GM18502 (cell line): ENCODE measurements around the gene STMN3.
"Not testable (repeated sequence)": the region's sequence is repeated elsewhere in the genome, so short reads cannot be mapped to it uniquely, and the experiment has no call there.

Source experiments
- ATAC-seq: cut with Tn5 transposase; IDR thresholded peaks from one replicate; pipeline ENCODE4 v1.9.1; 2021; ENCODE audit warnings: mild to moderate bottlenecking; ENCODE audit not compliant: unreplicated experiment, poor library complexity

The STMN3 gene

DNA sequence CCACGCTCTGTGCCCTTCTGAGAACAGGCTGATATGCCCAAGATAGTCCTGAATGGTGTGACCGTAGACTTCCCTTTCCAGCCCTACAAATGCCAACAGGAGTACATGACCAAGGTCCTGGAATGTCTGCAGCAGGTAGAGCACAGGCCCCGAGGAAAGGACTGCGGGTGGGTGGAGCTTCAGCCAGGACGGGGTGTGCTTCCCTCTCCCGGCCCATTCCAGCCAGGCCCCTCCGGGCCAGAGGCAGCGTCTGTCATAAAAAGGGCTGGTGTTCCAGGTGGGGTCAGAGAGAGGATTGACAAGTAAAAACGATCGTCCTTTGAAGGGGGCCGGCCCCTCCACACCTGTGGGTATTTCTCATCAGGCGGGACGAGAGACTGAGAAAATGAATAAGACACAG is 6.1 kb upstream of the STMN3 start:
- no peak for ATAC-seq

DNA sequence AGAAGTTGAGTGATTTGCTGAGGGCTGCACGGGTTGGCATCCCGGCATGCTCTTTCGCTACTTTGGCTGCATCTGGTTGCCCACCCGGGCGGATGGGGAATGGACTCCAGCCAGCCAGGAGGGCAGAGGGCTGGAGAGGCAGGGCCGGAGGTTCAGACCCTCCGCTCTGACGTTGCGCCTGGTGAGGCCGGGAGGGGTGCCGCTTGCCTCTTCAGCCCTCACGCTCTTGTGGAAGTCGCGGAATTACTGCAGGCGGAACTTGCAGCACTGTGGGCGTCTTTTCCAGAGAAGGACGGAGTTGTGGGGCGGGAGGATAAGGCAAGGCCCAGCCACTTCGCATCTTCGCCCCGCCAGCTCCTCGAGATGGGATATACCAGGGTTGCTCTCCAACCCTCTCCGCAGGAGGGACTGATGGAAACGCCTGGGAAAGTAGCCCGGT is 5.5 kb upstream of the STMN3 start:
- peak; percentile 23 for ATAC-seq

DNA sequence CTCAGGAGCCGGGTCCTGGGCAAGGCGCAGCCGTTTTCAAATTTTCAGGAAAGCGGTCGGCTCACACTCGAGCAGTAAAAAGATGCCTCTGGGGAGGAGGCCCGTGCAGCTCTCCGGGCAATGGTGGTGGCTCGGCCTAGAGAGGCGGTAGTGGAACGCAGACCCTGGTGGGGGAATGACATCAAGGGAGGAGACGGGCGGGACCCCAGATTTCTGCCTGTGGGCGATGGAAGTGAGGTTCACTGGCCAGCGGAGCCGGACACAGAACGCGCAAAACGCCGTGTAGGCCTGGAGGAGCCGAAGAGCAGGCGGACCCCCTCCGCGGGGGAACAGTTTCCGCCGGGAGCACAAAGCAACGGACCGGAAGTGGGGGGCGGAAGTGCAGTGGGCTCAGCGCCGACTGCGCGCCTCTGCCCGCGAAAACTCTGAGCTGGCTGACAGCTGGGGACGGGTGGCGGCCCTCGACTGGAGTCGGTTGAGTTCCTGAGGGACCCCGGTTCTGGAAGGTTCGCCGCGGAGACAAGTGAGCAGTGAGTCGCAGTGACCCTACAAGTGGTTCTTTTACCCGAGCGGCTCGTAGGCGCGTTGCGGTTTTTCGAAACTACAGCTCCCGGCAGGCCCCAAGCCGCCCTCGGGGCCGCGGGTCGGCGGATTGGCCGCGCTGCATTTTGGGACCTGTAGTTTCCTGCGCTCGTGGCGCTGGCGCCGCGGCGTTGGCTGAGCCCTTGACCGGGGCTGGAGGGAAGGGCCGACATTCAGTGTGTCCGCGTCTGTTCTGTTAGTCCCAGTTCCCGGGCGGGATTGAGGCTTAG is 4.9 kb upstream of the STMN3 start, which contains the start of gene RTEL1:
Gene RTEL1, plus strand, starts transcription at position 376 of the 812 bp plus-strand sequence. CDS start 1,091 bp downstream, outside the sequence.
- peak; percentile 85 for ATAC-seq

DNA sequence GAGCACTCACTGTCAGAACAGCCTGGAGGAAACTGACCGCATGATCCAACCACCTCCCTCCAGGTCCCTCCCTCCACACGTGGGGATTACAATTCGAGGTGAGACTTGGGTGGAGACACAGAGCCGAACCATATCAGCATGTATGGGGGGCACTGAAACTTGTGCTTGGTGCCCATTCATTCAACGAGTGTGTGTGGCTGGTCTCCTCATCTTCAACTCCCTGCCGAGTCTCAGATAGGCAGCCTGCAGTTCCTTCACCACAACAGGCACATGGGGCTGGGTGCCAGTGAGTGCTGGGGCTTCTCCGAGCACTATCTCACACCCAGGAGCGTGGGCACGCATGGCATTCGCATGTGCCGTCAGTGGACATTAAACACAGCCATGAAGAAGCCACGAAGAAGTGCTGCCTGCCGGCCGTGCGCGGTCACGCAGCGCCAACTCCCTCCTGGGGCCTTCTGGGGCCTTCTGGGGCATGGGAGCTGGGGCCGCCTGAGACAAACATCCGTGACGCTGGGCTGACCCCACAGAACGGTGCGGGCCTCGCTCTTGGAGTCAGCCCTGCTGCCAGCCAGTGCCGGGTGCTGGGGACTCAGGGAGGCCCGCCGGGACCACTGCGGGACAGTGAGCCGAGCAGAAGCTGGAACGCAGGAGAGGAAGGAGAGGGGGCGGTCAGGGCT is 4.2 kb upstream of the STMN3 start:
- ATAC-seq: no peak

DNA sequence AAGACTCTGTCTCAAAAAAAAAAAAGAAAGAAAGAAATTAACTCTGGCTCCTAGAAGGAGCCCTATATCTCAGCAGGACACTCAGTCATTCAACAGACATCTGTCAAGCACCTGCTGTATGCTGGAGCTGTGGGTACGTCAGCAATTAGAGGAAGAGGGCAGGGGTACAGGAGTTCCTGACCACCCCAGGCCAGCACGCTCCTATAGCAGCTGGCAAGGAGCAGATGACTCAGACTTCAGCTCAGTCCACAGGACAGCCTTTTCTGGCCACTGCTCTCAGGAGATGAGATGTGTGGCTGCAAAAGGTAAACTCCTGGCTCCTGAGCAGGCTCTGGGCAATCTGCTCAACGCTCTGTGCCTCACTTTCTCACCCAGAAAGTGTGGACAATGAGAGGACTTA is 3.2 kb upstream of the STMN3 start:
- ATAC-seq: no peak

DNA sequence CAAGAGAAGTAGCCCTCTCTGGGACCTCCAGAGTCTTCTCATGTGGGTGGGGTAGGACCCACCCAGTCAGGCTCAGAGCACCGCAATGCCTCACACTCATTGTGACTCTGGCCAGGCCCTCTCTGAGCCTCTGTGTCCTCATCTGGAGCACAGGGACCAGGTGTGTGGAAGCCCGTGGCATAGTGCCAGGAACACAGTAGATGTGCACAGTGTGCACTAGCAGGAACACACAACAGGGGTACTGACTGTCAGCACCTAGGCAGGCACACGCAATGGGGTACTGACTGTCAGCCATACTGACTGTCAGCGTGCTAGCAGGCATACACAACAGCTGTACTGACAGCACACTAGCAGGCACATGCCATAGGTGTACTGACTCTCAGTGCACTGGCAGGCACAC is 2.0 kb upstream of the STMN3 start:
- no peak for ATAC-seq

DNA sequence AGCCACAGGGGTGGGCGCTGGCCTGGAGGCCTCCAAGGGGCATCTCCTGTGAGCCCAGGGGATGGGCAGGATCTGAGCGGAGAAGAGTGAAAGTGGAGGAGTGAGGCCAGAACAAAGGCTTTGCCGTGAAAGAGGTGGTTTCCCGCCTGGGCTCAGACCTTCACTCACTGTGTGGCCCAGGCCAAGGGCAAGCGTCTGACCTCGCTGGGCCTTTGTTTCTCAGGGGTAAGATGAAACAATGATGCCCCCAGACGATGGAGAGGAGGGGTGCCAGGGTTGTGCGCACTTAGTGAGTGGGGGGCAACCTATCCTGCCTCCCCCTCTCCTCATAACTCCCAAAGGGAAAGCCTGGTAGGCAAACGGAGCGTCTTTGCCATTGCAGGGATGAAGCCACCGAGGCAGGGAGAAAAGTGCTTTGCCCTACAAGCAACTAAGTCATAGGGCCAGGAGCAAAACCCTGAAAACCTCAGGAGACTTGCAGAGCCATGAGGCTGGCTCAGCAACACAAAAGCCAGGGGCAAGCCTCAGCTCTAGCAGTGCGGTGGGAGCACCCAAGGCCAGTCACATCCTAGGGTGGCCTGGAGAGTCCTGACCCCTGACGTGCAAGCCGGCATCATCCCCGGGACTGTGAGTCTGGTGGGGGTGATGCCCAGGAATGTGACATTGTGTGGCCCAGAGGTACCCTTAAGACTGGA is 897 bp upstream of the STMN3 start:
- ATAC-seq: no peak

DNA sequence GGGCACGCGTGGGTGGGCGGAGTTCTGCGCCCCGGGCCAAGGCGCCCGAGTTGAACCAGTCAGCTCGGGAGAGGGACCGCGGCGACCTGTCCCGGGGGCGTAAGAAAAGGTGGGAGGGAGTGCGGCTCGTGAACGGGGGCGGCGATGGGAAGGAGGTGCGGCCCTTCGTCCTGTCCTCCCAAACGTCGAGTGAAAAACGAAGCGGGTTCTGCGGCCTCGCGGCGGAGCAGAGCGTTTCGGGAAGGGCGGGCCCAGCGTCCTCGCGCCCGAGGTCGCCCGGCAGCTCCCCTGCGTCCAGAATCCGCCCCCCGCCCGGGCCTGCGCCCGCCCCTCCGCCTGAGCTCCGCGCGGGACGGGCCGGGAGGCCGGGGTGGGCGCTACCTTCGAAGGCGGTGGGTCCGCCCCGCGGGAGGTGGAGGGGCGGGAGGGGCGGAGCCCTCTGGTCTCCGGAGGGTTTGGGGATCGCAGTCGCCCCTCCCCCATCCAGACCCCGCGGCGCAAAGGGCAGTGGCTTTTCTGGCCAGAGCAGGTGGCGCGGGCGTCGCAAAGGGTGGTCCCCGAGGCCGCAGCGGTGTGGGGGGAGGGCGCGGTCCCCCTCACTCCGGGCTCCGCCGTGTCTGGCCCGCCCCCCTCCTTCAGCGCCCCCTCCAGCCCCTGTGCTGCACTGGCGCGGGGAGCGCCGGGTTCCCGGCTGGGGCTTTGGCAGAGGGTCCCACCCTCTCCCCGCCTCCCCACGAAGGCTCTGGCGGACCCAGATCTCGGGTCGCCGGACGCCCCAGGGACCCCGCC is 838 bp downstream of the STMN3 start:
- ATAC-seq: no peak

DNA sequence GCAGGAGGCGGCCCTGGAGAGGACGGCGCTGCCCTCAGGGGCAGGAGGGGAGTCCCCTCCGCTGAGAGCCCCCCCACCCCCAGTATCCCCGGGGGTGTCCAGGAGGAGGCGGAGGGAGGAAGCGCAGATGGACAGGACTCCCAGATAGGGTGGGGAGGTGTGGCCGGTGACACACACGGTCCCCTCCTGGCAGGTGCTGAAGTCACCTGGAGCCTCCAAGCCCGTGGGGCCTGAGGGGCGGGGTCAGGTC is 1.4 kb downstream of the STMN3 start:
- ATAC-seq: no peak

DNA sequence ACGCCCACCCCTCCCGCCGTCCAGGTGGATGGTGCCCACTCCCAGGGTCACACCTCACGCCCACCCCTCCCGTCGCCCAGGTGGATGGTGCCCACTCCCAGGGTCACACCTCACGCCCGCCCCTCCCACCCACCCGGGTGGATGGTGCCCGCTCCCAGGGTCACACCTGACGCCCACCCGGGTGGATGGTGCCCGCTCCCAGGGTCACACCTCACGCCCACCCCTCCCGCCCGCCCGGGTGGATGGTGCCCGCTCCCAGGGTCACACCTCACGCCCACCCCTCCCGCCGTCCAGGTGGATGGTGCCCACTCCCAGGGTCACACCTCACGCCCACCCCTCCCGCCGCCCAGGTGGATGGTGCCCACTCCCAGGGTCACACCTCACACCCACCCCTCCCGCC is 2.7 kb downstream of the STMN3 start:
- ATAC-seq: not testable (repeated sequence)

DNA sequence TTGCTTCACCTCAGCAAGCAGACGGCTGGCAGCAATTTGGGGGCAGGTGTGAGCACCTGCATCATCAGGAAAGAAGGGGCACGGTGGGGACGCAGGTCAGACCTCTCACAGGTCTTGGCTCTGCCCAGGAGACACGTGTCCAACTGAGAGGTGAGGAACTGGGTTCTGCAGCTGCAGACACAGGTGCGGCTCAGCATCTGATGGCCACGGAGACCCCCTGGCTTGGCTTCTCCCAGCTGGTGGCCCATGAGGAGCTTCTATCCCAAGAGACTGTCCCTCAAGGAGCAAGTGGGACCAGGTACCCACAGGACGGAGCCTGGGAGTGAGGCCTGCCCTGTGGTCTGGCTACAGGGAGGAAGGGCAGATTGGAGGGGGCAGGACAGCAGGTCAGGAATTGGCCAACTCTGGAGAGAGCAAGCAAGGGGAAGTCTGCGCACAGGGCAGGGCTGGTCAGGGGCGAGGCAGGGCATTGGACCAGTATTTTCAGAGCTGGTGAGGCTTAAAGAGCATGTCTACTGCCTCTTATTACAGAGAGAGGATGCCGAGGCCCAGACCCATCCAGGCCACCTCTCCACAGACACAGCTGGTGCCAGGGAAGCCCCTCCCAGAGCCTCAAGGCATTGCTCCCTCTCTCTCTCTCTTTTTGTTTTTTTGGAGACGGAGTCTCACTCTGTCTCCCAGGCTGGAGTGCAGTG is 4.2 kb downstream of the STMN3 start:
- ATAC-seq: no peak

DNA sequence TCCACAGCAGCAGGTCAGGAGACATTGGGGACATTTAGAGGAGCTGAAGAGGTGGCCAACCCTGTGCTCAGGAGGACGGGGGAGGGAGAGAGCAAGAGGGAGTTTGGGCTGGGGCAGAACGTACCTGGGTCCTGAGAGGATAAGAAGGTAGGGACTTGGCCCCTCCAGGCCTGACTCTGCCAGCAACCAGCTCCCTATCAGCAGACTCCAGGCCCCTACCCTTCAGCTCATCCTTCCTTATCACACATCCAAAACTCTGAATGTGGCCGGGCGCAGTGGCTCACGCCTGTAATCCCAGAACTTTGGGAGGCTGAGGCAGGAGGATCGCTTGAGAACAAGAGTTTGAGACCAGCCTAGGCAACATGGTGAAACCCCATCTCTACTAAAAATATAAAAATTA is 5.0 kb downstream of the STMN3 start:
- ATAC-seq: no peak

DNA sequence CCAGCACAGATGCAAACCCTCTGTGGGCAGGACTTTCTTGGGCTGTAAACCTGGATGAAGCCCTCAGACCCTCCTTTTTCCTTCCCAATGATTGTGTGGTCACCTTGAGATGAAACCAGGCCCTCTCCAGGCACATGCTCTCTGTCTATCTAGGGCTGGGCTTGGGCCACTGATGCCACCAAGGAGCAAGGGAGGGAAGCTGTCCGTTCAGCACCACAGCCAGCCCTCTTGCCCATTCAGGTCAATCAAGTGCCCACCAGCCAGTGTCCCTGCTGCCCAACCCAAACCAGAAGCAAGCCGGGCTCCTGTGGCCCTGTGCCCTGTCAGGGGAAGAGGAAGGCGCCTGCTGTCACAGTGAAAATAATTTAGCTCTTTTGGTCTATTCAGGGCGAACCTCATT is 8.0 kb downstream of the STMN3 start:
- ATAC-seq: no peak

DNA sequence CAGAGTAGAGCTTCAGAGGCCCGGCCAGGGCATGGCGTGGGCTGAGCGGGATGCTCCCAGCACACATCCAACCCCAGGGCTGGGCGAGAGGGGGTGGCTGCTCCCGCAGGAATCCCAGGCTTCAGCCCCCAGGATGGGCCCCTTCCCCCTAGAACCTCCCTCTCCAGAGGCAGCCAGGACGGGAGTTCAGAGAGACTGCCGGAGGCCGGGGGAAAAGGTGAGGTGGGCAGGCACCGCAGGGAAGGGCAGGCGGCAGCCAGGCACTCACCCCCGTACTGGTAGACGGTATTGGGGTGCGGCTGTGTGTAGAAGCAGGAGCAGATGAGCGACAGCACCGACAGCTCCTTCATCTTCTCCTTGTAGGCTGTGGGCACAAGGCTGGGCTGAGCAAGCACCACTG is 9.3 kb downstream of the STMN3 start:
- ATAC-seq: no peak

DNA sequence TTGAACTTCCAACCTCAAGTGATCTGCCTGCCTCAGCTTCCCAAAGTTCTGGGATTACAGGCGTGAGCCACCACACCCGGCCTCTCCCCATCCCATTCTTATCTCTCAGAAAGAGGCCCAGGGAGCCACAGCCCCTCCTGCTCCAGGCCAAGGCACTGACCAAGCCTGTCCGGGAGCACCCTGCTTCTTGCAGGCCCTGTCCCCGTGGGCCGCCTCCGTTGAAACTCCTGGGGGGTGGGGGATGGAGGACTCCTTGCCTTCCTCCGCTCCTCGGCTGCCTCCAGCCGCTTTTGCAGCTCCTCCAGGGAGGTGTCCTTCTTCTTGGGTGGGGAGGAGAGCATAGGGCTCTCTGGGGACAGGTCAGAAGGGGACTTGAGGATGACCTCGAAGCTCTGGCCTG is 9.7 kb downstream of the STMN3 start:
- no peak for ATAC-seq

DNA sequence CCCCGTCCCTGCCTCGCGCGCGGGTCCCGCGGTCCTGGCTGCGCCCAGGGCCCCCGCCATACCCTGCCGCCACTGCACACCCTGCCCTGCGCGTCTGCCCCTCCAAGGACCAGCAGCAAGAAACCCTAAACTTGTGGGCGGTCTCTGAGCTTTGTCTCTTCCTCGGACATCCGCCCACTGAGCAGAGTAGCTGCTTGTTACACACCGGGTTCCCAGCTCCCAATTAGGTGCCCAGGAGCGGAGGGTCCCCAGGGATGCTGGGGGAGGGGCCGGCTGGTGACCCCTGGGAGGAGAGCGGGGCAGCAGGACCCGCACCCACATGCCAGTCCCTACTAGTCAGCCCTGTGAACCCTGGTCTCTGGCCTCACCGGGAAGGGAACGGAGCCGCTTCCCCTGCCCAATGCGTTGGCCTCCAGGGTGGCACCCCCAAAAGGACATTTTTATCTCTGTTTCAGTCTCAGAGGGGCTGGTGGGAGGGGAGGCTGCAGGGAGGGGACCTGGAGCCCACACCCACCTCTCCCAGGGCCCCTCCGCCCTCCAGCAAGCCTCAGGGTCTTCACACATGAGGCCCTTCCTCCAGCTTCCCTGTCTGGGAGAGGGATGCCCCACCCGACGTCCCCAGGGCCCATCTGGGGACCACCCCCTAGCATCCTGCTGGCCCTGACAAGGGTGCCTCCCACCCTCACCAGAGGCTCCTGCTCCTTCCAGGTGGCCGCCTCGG is 10.5 kb downstream of the STMN3 start:
- ATAC-seq: no peak

DNA sequence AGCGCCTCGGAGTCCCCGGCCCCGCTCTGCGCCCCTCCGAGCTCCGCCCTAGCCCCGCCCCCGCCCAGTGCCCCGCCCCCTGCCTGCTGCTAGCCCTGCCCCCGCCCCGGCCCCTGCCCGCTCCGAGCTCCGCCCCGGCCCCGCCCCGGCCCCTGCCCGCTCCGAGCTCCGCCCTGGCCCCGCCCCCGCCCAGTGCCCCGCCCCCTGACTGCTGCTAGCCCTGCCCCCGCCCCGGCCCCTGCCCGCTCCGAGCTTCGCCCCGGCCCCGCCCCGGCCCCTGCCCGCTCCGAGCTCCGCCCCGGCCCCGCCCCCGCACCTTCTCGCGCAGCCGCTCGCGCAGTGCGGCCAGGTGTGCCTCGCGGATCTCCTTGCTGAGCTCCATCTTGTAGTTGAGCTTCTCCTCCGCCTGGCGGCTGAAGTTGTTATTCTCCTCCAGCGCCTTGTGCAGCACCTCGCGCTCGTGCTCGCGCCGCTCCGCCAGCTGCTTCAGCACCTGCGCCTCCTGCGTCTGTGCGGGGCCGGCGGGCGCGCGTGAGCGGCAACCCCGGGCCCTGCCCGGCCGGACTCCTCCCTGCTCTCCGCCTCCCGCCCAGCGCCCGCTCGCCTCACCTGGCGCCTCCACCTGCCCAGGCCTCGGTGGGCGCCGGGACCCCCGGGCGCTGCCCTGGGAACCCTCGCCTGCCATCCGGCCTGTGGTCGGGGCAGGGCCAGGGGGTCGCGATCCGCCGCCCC is 11.3 kb downstream of the STMN3 start:
- ATAC-seq: peak; percentile 64

DNA sequence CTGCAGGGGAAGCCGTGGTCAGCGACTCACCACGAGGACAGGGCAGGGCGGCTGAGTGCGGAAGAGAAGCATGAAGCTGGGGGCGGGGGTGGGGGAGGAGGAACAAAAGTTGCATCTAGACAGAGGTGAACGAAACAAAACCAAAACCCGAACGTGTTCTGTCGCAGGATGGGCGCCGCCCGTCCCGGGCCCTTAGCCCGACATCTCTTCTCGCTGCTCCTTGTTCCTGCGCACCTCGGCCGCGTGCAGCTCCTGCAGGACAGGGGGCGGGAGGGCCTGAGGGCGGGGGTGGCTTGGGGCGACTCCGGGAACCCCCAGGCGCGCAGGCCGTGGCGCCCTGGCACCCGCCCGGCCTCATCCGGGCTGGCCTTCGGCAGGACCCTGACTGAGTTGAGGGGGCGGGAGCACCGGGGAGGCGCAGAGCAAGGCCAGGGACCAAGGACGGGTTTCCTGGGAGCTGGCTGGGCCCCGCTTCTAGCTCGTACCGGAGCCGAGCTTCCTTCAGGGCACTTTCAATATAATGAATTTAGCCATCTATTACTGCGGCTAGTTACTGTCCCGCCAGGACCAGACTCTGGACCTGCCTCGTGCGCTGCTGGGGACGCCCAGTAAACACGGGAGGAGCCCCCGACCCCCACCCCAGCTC is 12.0 kb downstream of the STMN3 start:
- ATAC-seq: peak; percentile 28
